Measurements from ENCODE around the gene PNKP. TPM values are rescaled to one million over a fixed set of nuclear protein-coding genes. Genes with fewer than 3 reads are reported as not detected.

Gene PNKP
- total RNA-seq, 4 donors from 2014 or later, result 47.7 to 104 (median 77.7) TPM

DNA sequence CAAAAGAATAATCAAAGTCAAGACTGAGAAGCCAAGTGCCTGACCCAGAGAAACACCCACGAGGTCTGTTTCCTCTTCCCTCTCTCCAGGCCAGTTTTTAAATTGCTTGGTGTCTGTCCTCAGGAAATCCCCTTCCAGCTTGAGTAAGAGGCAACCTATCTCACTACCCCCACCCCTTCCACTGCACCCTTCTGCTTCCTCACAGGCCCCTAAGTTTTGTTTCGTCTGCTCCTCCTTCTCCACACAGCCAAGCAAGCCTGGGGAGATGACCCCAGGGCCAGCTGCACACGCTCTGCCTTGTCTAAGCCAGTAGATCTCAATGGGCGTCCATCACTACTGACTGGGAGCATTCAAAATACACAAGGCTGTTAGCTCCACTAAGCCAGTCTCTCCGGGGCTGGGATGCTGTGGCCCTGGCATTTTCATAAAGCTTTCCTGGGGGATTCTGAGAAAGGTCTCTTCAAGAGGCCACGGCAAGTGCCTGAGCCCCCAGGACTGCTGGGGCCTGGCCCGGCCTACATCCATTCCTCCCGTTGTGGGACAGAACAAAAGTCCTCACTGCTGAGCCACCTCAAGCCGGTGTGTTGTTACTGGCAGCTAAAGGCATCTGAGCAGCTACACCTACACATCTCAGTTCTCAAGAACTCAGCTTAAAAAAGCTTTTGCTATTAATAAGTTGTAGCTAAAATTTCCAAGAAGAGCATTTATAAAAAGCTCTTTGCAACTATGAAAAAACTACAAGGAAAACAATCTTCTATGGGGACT lies 44.2 kb upstream of the PNKP start:
- Histone ChIP-seq H3K4me3 (no peak overlapping the region), H3K4me1 (peaks cover 4 to 7% of the 10 kb centered on the region in 2 donors), H3K27me3 (no peaks in the 10 kb centered on the region), H3K27ac (peak overlapping the region in 1 of 2 donors; percentile 27), H3K9me3 (no peaks in the 10 kb centered on the region), H3K36me3 (no peaks in the 10 kb centered on the region)
- TF ChIP-seq, protein P1, sequence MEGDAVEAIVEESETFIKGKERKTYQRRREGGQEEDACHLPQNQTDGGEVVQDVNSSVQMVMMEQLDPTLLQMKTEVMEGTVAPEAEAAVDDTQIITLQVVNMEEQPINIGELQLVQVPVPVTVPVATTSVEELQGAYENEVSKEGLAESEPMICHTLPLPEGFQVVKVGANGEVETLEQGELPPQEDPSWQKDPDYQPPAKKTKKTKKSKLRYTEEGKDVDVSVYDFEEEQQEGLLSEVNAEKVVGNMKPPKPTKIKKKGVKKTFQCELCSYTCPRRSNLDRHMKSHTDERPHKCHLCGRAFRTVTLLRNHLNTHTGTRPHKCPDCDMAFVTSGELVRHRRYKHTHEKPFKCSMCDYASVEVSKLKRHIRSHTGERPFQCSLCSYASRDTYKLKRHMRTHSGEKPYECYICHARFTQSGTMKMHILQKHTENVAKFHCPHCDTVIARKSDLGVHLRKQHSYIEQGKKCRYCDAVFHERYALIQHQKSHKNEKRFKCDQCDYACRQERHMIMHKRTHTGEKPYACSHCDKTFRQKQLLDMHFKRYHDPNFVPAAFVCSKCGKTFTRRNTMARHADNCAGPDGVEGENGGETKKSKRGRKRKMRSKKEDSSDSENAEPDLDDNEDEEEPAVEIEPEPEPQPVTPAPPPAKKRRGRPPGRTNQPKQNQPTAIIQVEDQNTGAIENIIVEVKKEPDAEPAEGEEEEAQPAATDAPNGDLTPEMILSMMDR (IDR thresholded peaks at IDR 0.05), result no peak
- TF ChIP-seq POLR2A (IDR thresholded peaks at IDR 0.05), result no peak
- intact Hi-C loops (cut with DNase I; ENCODE audit: low total_unique reads), result no loop called here
- DNase-seq, result no peak

GRCh38 chr19:49910179-49910578 lies 42.8 kb upstream of the PNKP start:
- Histone ChIP-seq H3K36me3 (no peaks in the 10 kb centered on the region), H3K27ac (no peak overlapping the region)

GRCh38 chr19:49908480-49909420 lies 41.4 kb upstream of the PNKP start:
- H3K4me1 ChIP-seq, result peaks cover 4 to 7% of the 10 kb centered on the region in 2 donors
- TF ChIP-seq POLR2A (IDR thresholded peaks at IDR 0.05), result no peak
- TF ChIP-seq, protein P1 (IDR thresholded peaks at IDR 0.05), result no peak
- no peaks in the 10 kb centered on the region for H3K27me3 ChIP-seq
- H3K36me3 ChIP-seq, result no peaks in the 10 kb centered on the region
- intact Hi-C loops (cut with DNase I; ENCODE audit: low total_unique reads), result no loop called here
- DNase-seq, result no peak
- no peak overlapping the region for H3K27ac ChIP-seq
- H3K4me3 ChIP-seq, result no peak overlapping the region
- no peaks in the 10 kb centered on the region for H3K9me3 ChIP-seq

More at GRCh38 chr19:49910179-49910578, 42.8 kb upstream of the PNKP start:
- intact Hi-C loops (cut with DNase I; ENCODE audit: low total_unique reads), result no loop called here
- Histone ChIP-seq H3K9me3 (no peaks in the 10 kb centered on the region), H3K4me3 (no peak overlapping the region), H3K4me1 (peaks cover 4 to 7% of the 10 kb centered on the region in 2 donors), H3K27me3 (no peaks in the 10 kb centered on the region)
- TF ChIP-seq, protein P1 (IDR thresholded peaks at IDR 0.05), result no peak
- no peak for TF ChIP-seq POLR2A (IDR thresholded peaks at IDR 0.05)
- no peak for DNase-seq

DNA sequence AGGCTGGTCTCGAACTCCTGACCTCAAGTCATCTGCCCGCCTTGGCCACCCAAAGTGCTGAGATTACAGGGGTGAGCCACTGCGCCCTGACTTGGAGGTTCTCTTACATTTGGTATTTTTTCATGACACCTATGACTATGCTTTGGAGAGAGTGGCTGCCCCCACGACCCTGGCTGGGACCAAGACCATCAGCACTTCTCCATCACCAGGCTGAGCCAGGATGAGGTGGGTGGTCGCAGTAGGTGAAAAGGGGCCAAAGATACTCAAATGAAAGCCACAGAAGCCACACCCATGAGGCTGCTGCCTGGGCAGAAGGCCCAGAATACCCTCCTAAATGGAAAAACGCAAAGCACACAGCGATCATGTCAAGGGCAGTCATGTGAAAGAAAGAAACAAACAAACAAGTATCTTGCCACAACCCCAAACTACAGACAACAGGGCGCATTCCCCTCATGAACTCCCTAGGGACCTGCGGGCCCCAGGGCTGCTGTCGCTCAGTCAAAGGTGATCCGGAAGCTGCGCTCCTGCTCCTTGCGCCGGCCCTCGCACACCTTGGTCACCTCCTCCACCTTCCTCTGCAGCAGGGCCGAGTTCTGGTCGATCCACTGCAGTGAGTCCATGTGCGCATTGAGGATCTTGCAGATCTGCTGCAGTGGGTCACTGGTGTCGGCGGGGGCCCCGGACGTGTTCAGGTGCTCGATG lies 40.5 kb upstream of the PNKP start:
- Histone ChIP-seq H3K27ac (no peak overlapping the region), H3K4me3 (no peak overlapping the region), H3K27me3 (no peaks in the 10 kb centered on the region), H3K36me3 (no peaks in the 10 kb centered on the region), H3K9me3 (no peaks in the 10 kb centered on the region), H3K4me1 (peaks cover 2 to 4% of the 10 kb centered on the region in 2 donors)
- DNase-seq, result no peak
- intact Hi-C loops (cut with DNase I; ENCODE audit: low total_unique reads), result no loop called here
- TF ChIP-seq, protein P1 (IDR thresholded peaks at IDR 0.05), result no peak
- no peak for TF ChIP-seq POLR2A (IDR thresholded peaks at IDR 0.05)
